Endothelial cell of umbilical vein (primary cell): ENCODE results near the gene B9D2.

Source experiments
- TF ChIP-seq, protein P1 (sequence below): IDR thresholded peaks from 2 replicates; pipeline ENCODE4 v1.6.1; 2011; ENCODE audit not compliant: insufficient read depth, insufficient read length
- TF ChIP-seq, protein P2 (sequence below), 2 donors: IDR thresholded peaks; 1 replicate in 1 of 2; 2 replicates in 1 of 2; pipeline ENCODE4 v1.5.1; 2011; ENCODE audit warnings: low read length in 2 of 2, mild to moderate bottlenecking in 2 of 2, moderate library complexity in 2 of 2, control low read depth in 1 of 2, inconsistent platforms in 1 of 2, low read depth in 1 of 2; ENCODE audit not compliant: insufficient read depth in 1 of 2; ENCODE audit errors: extremely low read depth in 1 of 2

- TF ChIP-seq, protein P1, sequence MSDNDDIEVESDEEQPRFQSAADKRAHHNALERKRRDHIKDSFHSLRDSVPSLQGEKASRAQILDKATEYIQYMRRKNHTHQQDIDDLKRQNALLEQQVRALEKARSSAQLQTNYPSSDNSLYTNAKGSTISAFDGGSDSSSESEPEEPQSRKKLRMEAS, result no peak
- TF ChIP-seq, protein P2, sequence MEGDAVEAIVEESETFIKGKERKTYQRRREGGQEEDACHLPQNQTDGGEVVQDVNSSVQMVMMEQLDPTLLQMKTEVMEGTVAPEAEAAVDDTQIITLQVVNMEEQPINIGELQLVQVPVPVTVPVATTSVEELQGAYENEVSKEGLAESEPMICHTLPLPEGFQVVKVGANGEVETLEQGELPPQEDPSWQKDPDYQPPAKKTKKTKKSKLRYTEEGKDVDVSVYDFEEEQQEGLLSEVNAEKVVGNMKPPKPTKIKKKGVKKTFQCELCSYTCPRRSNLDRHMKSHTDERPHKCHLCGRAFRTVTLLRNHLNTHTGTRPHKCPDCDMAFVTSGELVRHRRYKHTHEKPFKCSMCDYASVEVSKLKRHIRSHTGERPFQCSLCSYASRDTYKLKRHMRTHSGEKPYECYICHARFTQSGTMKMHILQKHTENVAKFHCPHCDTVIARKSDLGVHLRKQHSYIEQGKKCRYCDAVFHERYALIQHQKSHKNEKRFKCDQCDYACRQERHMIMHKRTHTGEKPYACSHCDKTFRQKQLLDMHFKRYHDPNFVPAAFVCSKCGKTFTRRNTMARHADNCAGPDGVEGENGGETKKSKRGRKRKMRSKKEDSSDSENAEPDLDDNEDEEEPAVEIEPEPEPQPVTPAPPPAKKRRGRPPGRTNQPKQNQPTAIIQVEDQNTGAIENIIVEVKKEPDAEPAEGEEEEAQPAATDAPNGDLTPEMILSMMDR (IDR thresholded peaks at IDR 0.05; ENCODE audit: extremely low read depth in 1 of 2, insufficient read depth in 1 of 2, low read depth in 1 of 2, low read length in 2 of 2), result no peak
Measured at GRCh38 chr19:41316306-41316920, 47.5 kb downstream of the B9D2 start.
